Osteoblast (primary cell): Measurements from ENCODE around the gene USP9X. TPM values are rescaled to one million over a fixed set of nuclear protein-coding genes. Genes with fewer than 3 reads are reported as not detected.
"Not testable (repeated sequence)": the region's sequence is repeated elsewhere in the genome, so short reads cannot be mapped to it uniquely, and the experiment has no call there.

Source experiments
- DNase-seq: peaks from one replicate; pipeline ENCODE4 v3.0.0; 2011; ENCODE audit warnings: low spot score, mixed read lengths; ENCODE audit not compliant: insufficient read length; ENCODE audit errors: missing footprints
- H2AFZ ChIP-seq: 2 replicates; pipeline ENCODE4 v1.6.0; 2011; ENCODE audit warnings: mild to moderate bottlenecking, low read length
- H3K27ac ChIP-seq: 2 replicates; pipeline ENCODE4 v1.5.1; 2011; ENCODE audit warnings: mild to moderate bottlenecking, low read depth, low read length, moderate library complexity
- H3K27me3 ChIP-seq: 2 replicates; pipeline ENCODE4 v1.6.0; 2012; ENCODE audit warnings: mild to moderate bottlenecking, control low read depth, inconsistent platforms, low read length, moderate library complexity; ENCODE audit not compliant: insufficient read depth
- H3K36me3 ChIP-seq: 2 replicates; pipeline ENCODE4 v1.5.1; 2011; ENCODE audit warnings: mild to moderate bottlenecking, low read length, control low read depth, moderate library complexity; ENCODE audit not compliant: insufficient read depth
- H3K4me1 ChIP-seq: 2 replicates; pipeline ENCODE4 v1.5.1; 2011; ENCODE audit warnings: mild to moderate bottlenecking, low read length, control low read depth, moderate library complexity; ENCODE audit not compliant: insufficient read depth
- H3K4me2 ChIP-seq: 2 replicates; pipeline ENCODE4 v1.6.0; 2011; ENCODE audit warnings: mild to moderate bottlenecking, low read length; ENCODE audit not compliant: insufficient read depth
- H3K4me3 ChIP-seq: fragments of 200-600 bp; sonication (generic); 3 replicates; pipeline ENCODE4 v1.5.1; 2012; ENCODE audit warnings: mild to moderate bottlenecking, low read length, inconsistent platforms; ENCODE audit not compliant: insufficient read depth
- H3K79me2 ChIP-seq: 2 replicates; pipeline ENCODE4 v1.6.0; 2012; ENCODE audit warnings: mild to moderate bottlenecking, low read length, control low read depth, inconsistent platforms; ENCODE audit not compliant: insufficient read depth
- H3K9me3 ChIP-seq: 2 replicates; pipeline ENCODE4 v1.5.1; 2011; ENCODE audit warnings: low read depth, low read length, control low read depth
- H4K20me1 ChIP-seq: 2 replicates; pipeline ENCODE4 v1.6.0; 2012; ENCODE audit warnings: mild to moderate bottlenecking, low read length, control low read depth; ENCODE audit not compliant: insufficient read depth
- total RNA-seq: library from RNA; depleted of rRNA; stranded (reverse); fragments of >200 nt; gene quantifications from 2 replicates; pipeline ENCODE4 v1.2.3, GENCODE V29; 2012
- TF ChIP-seq, protein P1 (sequence below): IDR thresholded peaks from 2 replicates; pipeline ENCODE4 v1.5.1; 2011; ENCODE audit warnings: mild to moderate bottlenecking, low read depth, low read length, moderate library complexity; ENCODE audit errors: extremely low read depth

Gene USP9X
- total RNA-seq, 1 donor = 170 TPM

DNA sequence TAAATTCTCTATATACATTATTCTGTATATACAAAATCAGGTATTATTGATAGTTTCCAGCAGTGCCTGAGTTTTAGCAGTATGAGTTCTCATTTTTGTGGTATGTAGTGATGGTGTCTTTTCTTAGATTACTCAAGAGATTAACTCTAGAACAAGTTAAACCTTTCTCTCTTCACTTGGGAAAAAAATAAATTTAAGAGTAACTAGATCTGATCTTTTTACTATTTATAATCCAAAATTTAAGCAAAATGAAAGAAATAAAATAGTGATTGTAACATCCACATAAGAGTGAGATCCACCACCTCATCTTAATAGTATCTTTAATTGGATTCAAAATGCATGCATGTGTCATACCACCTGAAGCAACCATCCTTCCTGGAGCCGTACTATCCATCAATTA lies 124.6 kb downstream of the USP9X start:
- Histone ChIP-seq H2AFZ (no peak overlapping the region), H3K4me3 (no peak overlapping the region), H4K20me1 (no peaks in the 10 kb centered on the region), H3K27ac (no peak overlapping the region), H3K4me1 (no peaks in the 10 kb centered on the region), H3K79me2 (no peaks in the 10 kb centered on the region), H3K4me2 (no peak overlapping the region), H3K27me3 (no peaks in the 10 kb centered on the region), H3K36me3 (peaks cover 48% of the 10 kb centered on the region), H3K9me3 (peaks cover 14% of the 10 kb centered on the region)
- DNase-seq = no peak
- TF ChIP-seq, protein P1, sequence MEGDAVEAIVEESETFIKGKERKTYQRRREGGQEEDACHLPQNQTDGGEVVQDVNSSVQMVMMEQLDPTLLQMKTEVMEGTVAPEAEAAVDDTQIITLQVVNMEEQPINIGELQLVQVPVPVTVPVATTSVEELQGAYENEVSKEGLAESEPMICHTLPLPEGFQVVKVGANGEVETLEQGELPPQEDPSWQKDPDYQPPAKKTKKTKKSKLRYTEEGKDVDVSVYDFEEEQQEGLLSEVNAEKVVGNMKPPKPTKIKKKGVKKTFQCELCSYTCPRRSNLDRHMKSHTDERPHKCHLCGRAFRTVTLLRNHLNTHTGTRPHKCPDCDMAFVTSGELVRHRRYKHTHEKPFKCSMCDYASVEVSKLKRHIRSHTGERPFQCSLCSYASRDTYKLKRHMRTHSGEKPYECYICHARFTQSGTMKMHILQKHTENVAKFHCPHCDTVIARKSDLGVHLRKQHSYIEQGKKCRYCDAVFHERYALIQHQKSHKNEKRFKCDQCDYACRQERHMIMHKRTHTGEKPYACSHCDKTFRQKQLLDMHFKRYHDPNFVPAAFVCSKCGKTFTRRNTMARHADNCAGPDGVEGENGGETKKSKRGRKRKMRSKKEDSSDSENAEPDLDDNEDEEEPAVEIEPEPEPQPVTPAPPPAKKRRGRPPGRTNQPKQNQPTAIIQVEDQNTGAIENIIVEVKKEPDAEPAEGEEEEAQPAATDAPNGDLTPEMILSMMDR = no peak

DNA sequence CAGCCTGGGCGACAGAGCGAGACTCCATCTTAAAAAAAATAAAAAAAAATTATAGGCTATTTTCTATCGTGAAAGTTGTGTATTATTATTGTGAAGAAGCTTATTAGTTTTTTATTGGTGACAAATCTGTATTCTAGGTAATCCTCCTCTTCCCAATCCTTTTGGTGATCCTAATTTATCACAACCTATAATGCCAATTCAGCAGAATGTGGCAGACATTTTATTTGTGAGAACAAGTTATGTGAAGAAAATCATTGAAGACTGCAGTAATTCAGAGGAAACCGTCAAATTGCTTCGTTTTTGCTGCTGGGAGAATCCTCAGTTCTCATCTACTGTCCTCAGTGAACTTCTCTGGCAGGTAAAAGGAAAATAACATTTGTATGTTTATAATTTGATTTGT lies 139.4 kb downstream of the USP9X start:
- H2AFZ ChIP-seq = no peak overlapping the region
- peaks cover 30% of the 10 kb centered on the region for H3K36me3 ChIP-seq
- DNase-seq = no peak
- TF ChIP-seq, protein P1 = no peak
- H4K20me1 ChIP-seq = peaks cover 5% of the 10 kb centered on the region
- H3K79me2 ChIP-seq = no peaks in the 10 kb centered on the region
- no peaks in the 10 kb centered on the region for H3K27me3 ChIP-seq
- no peaks in the 10 kb centered on the region for H3K4me1 ChIP-seq
- H3K4me2 ChIP-seq = no peak overlapping the region
- H3K4me3 ChIP-seq = no peak overlapping the region
- no peaks in the 10 kb centered on the region for H3K9me3 ChIP-seq
- no peak overlapping the region for H3K27ac ChIP-seq

DNA sequence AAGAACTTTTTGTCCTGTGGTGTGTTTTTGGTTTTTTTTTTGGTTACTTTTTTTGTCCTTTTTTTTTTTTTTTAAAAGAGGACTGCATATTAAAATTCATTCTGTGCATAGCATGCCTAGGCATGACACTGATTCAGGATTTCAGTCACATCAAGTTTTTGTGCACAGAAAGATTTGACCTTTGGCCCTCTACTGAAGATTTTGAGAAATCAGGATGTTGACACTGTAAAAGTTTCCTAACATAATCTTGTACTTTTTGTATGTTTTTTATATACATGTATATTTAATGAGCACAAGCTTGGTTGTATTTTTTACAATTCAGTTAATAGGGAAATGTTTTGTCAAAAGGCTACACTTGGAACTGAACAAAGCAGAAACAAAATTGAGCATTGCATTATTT lies 148.7 kb downstream of the USP9X start:
- Histone ChIP-seq H3K27me3 (no peaks in the 10 kb centered on the region), H3K4me1 (peaks cover 3% of the 10 kb centered on the region), H3K4me3 (no peak overlapping the region), H3K9me3 (no peaks in the 10 kb centered on the region), H4K20me1 (no peaks in the 10 kb centered on the region), H3K27ac (no peak overlapping the region), H3K36me3 (peaks cover 33% of the 10 kb centered on the region), H2AFZ (no peak overlapping the region), H3K79me2 (no peaks in the 10 kb centered on the region), H3K4me2 (no peak overlapping the region)
- no peak for DNase-seq
- TF ChIP-seq, protein P1 = no peak

DNA sequence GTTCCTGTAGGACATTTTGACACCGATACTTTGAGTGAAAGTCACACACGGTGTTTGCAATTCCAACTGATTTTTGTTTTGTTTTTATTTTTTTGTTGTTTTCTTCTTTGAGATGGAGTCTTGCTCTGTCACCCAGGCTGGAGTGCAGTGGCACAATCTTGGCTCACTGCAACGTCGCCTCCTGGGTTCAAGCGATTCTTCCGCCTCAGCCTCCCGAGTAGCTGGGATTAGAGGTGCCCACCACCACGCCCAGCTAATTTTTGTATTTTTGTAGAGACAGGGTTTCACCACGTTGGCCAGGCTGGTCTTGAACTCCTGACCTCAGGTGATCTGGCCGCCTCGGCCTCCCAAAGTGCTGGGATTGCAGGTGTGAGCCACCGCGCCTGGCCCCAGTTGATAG lies 149.2 kb downstream of the USP9X start:
- H3K27me3 ChIP-seq, H3K4me3 ChIP-seq: not testable (repeated sequence)
- H3K36me3 ChIP-seq = peaks cover 29% of the 10 kb centered on the region

More for the DNA sequence above, 149.2 kb downstream of the USP9X start:
- H3K4me1 ChIP-seq, H4K20me1 ChIP-seq, H2AFZ ChIP-seq, H3K4me2 ChIP-seq, DNase-seq, H3K9me3 ChIP-seq, H3K27ac ChIP-seq, H3K79me2 ChIP-seq: not testable (repeated sequence)
